CD14-positive monocyte (primary cell): ENCODE measurements around the gene MRGPRD. TPM values are rescaled to one million over a fixed set of nuclear protein-coding genes. Genes with fewer than 3 reads are reported as not detected.

Experiments
- DNase-seq, 3 donors: peaks; one replicate each; pipeline ENCODE4 v3.0.0-alpha.2; 2011 to 2022
- H2AFZ ChIP-seq: 2 replicates; pipeline ENCODE4 v1.6.0; 2012; ENCODE audit warnings: mild to moderate bottlenecking, low read depth, low read length, inconsistent platforms; ENCODE audit not compliant: insufficient read depth, poor library complexity, severe bottlenecking
- H3K27ac ChIP-seq, 2 donors: 1 replicate in 1 of 2; 2 replicates in 1 of 2; pipeline ENCODE4 v1.5.1; 2012 to 2013; ENCODE audit warnings: low read length in 2 of 2, control low read depth in 1 of 2, inconsistent platforms in 1 of 2, low read depth in 1 of 2, mild to moderate bottlenecking in 1 of 2
- H3K27me3 ChIP-seq, 2 donors: one replicate each; pipeline versions ENCODE4 v1.6.0 to v1.6.1; 2011 to 2013; ENCODE audit warnings: low read length in 2 of 2; ENCODE audit not compliant: control insufficient read depth in 2 of 2, insufficient read depth in 2 of 2
- H3K36me3 ChIP-seq, 2 donors: replicated peaks in 1 of 2; 1 replicate in 1 of 2; 2 replicates in 1 of 2; pipeline versions ENCODE4 v1.5.1 to v1.6.1; 2012 to 2013; ENCODE audit warnings: low read length in 2 of 2, control low read depth in 1 of 2, inconsistent platforms in 1 of 2, mild to moderate bottlenecking in 1 of 2; ENCODE audit not compliant: insufficient read depth in 2 of 2, control insufficient read depth in 1 of 2
- H3K4me1 ChIP-seq, 2 donors: 1 replicate in 1 of 2; 2 replicates in 1 of 2; pipeline versions ENCODE4 v1.5.1 to v1.6.1; 2012 to 2013; ENCODE audit warnings: low read length in 2 of 2, control low read depth in 1 of 2, inconsistent platforms in 1 of 2, mild to moderate bottlenecking in 1 of 2, moderate library complexity in 1 of 2; ENCODE audit not compliant: insufficient read depth in 2 of 2, control insufficient read depth in 1 of 2
- H3K4me2 ChIP-seq: replicated peaks from 2 replicates; pipeline ENCODE3; 2012; ENCODE audit warnings: low read length, moderate library complexity, mild to moderate bottlenecking; ENCODE audit not compliant: poor library complexity, severe bottlenecking; ENCODE audit errors: extremely low read depth
- H3K4me3 ChIP-seq, 3 experiments: fragments of 200-600 bp in 1 of 3; sonication (generic) in 1 of 3; replicated peaks in 1 of 3; 1 replicate in 2 of 3; 2 replicates in 1 of 3; pipeline ENCODE4 v1.5.1; 2011 to 2013; ENCODE audit warnings: low read length in 3 of 3, mild to moderate bottlenecking in 3 of 3, control low read depth in 2 of 3, low read depth in 2 of 3, inconsistent platforms in 1 of 3, moderate library complexity in 1 of 3
- H3K79me2 ChIP-seq: 2 replicates; pipeline ENCODE4 v1.6.0; 2012; ENCODE audit warnings: mild to moderate bottlenecking, control low read depth, inconsistent platforms, low read length, moderate library complexity; ENCODE audit not compliant: insufficient read depth
- H3K9ac ChIP-seq: 2 replicates; pipeline ENCODE4 v1.6.0; 2017; ENCODE audit warnings: low read length, mild to moderate bottlenecking; ENCODE audit not compliant: insufficient read depth, poor library complexity, severe bottlenecking
- H3K9me3 ChIP-seq, 2 donors: replicated peaks in 1 of 2; 1 replicate in 1 of 2; 2 replicates in 1 of 2; pipeline versions ENCODE4 v1.5.1 to v1.6.1; 2012 to 2013; ENCODE audit warnings: low read length in 2 of 2, control low read depth in 1 of 2; ENCODE audit not compliant: control insufficient read depth in 1 of 2, insufficient read depth in 1 of 2
- H4K20me1 ChIP-seq: 2 replicates; pipeline ENCODE4 v1.6.0; 2012; ENCODE audit warnings: mild to moderate bottlenecking, low read length, control low read depth, moderate library complexity; ENCODE audit not compliant: insufficient read depth
- H3K27ac Mint-ChIP-seq, 7 donors: one replicate each; pipeline ENCODE4 v1.8.0; 2020; ENCODE audit warnings: mild to moderate bottlenecking in 7 of 7, mixed read lengths in 7 of 7, moderate library complexity in 6 of 7, inconsistent platforms in 2 of 7
- H3K27me3 Mint-ChIP-seq, 3 donors: one replicate each; pipeline ENCODE4 v1.8.0; 2021 to 2022; ENCODE audit warnings: low read depth in 3 of 3, mild to moderate bottlenecking in 3 of 3, mixed read lengths in 3 of 3, moderate library complexity in 3 of 3, inconsistent platforms in 1 of 3
- H3K36me3 Mint-ChIP-seq, 2 donors: one replicate each; pipeline ENCODE4 v1.8.0; 2020; ENCODE audit warnings: mixed read lengths in 2 of 2, inconsistent platforms in 1 of 2, mild to moderate bottlenecking in 1 of 2
- H3K4me1 Mint-ChIP-seq: one replicate; pipeline ENCODE4 v1.8.0; 2020; ENCODE audit warnings: mild to moderate bottlenecking, mixed read lengths
- H3K4me3 Mint-ChIP-seq, 2 donors: one replicate each; pipeline ENCODE4 v1.8.0; 2020; ENCODE audit warnings: mild to moderate bottlenecking in 2 of 2, mixed read lengths in 2 of 2, moderate library complexity in 1 of 2
- H3K9me3 Mint-ChIP-seq, 7 donors: one replicate each; pipeline ENCODE4 v1.8.0; 2020 to 2022; ENCODE audit warnings: mixed read lengths in 7 of 7, mild to moderate bottlenecking in 6 of 7, moderate library complexity in 6 of 7, inconsistent platforms in 2 of 7
- WGBS: methylation state at CpG from one replicate; pipeline ENCODE4 v1.1.5; 2013; ENCODE audit warnings: missing lambda C conversion rate; ENCODE audit not compliant: insufficient coverage; 5-methylcytosine and 5-hydroxymethylcytosine counted together
- intact Hi-C, 2 donors: fragments of 100-400 bp; cut with micrococcal nuclease; formaldehyde crosslinking; loops; one replicate each; pipeline versions ENCODE4 v1.15.0 to v1.15.1; 2023
- polyA plus RNA-seq, 3 donors: library from polyadenylated mRNA; depleted of rRNA in 1 of 3; unstranded in 2 of 3; stranded (reverse) in 1 of 3; fragments of 300-500 nt in 2 of 3; fragments of >200 nt in 1 of 3; fragmentation: Illumina TruSeq in 2 of 3; gene quantifications; 1 replicate in 2 of 3; 2 replicates in 1 of 3; pipeline ENCODE4 v1.2.3, GENCODE V29; 2012 to 2021
- TF ChIP-seq, protein P1 (sequence below): fragments of 200-600 bp; IDR thresholded peaks from one replicate; pipeline ENCODE4 v1.8.0; 2022; ENCODE audit warnings: antibody characterized with exemption, mild to moderate bottlenecking

Gene MRGPRD
- polyA plus RNA-seq, 3 donors = not detected

DNA sequence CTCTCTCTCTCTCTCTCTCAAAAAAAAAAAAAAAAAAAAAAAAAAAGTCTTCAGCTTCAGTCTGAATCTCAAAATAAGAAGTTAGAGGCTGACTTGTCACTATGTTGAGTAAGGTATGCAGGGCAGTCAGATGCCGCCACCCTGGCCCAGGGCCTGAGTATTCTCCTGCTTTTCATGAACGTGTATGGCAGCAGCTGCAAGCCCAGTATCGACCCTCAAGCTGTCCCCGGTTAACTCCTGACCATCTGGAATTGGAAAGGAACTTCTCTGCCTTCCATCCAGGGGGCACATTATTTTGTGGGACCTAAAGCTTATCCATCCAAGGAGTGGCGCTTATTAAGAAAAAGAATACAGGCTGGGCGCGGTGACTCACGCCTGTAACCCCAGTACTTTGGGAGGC lies 11.4 kb downstream of the MRGPRD start:
- H3K27me3 Mint-ChIP-seq = peaks cover 7 to 12% (median 11%) of the 10 kb centered on the region in 3 donors
- Histone ChIP-seq H3K79me2 (no peaks in the 10 kb centered on the region), H3K4me1 (no peaks in the 10 kb centered on the region), H3K27me3 (peaks cover 0 to 8% of the 10 kb centered on the region in 2 donors), H3K9me3 (no peaks in the 10 kb centered on the region), H3K4me3 (no peak overlapping the region), H2AFZ (no peak overlapping the region), H3K36me3 (no peaks in the 10 kb centered on the region), H4K20me1 (no peaks in the 10 kb centered on the region), H3K27ac (no peak overlapping the region), H3K4me2 (no peak overlapping the region), H3K9ac (no peak overlapping the region)
- H3K4me3 Mint-ChIP-seq = no peak overlapping the region
- no peaks in the 10 kb centered on the region for H3K4me1 Mint-ChIP-seq
- WGBS = 73% methylated on average over 8 of the region's 8 CpGs
- intact Hi-C loops = no loop called here
- H3K9me3 Mint-ChIP-seq = peaks cover 0 to 1% (median 0%) of the 10 kb centered on the region in 7 donors
- TF ChIP-seq, protein P1, sequence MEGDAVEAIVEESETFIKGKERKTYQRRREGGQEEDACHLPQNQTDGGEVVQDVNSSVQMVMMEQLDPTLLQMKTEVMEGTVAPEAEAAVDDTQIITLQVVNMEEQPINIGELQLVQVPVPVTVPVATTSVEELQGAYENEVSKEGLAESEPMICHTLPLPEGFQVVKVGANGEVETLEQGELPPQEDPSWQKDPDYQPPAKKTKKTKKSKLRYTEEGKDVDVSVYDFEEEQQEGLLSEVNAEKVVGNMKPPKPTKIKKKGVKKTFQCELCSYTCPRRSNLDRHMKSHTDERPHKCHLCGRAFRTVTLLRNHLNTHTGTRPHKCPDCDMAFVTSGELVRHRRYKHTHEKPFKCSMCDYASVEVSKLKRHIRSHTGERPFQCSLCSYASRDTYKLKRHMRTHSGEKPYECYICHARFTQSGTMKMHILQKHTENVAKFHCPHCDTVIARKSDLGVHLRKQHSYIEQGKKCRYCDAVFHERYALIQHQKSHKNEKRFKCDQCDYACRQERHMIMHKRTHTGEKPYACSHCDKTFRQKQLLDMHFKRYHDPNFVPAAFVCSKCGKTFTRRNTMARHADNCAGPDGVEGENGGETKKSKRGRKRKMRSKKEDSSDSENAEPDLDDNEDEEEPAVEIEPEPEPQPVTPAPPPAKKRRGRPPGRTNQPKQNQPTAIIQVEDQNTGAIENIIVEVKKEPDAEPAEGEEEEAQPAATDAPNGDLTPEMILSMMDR = no peak
- H3K27ac Mint-ChIP-seq = no peak overlapping the region
- H3K36me3 Mint-ChIP-seq = no peaks in the 10 kb centered on the region
- no peak for DNase-seq

DNA sequence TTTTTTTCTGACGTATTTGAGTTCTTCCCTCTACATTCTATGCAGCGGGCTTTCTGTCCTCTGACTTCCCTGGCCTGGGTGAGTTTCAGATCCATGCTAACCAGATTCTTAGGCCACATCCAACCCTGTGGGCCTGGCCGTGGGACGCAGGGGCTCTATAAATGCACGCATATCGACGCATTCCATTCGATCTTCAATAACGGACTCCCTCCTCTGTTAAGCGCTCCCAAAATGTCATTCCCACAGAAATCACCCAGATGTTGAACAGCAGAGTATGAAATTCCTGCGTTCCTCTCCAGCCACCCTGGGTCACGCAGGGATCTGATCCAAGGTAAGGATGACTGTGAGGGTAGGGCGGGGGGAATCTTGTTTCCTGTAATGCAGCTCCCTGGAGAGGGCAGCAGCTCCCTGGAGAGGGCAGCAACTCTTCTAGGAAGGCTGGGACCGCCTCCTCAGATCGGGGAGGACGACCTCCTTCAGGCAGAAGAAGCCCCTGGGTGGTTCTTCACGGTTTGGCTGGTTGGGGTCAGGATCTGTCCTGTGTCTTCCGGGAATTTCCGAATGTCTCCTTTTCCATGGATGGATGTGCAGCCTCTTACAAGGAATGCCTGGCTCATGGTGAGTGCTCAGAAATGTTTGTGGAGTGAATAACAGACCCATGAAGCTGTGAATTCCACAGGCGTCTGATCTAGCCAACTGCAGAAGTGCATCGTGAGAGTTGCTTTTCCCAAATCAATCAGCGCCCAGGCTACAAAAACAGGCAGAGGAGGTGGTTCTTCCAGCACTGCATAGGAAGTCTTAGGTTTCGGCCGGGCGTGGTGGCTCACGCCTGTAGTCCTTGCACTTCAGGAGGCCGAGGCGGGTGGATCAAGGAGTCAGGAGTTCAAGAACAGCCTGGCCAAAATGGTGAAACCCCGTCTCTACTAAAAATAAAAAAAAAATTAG lies 12.2 kb downstream of the MRGPRD start:
- TF ChIP-seq, protein P1 = no peak
- Histone ChIP-seq H3K9me3 (no peaks in the 10 kb centered on the region), H3K27me3 (peaks cover 0 to 8% of the 10 kb centered on the region in 2 donors), H3K79me2 (no peaks in the 10 kb centered on the region), H2AFZ (no peak overlapping the region), H4K20me1 (no peaks in the 10 kb centered on the region), H3K4me3 (no peak overlapping the region), H3K36me3 (no peaks in the 10 kb centered on the region), H3K4me1 (no peaks in the 10 kb centered on the region), H3K4me2 (no peak overlapping the region), H3K9ac (no peak overlapping the region), H3K27ac (no peak overlapping the region)
- 92% methylated on average over 20 of the region's 29 CpGs for WGBS
- no peak overlapping the region for H3K4me3 Mint-ChIP-seq
- H3K36me3 Mint-ChIP-seq = no peaks in the 10 kb centered on the region
- no peak for DNase-seq
- H3K4me1 Mint-ChIP-seq = no peaks in the 10 kb centered on the region
- H3K27ac Mint-ChIP-seq = no peak overlapping the region
- H3K27me3 Mint-ChIP-seq = peaks cover 9 to 12% (median 9%) of the 10 kb centered on the region in 3 donors
- peaks cover 0 to 6% (median 2%) of the 10 kb centered on the region in 7 donors for H3K9me3 Mint-ChIP-seq
- intact Hi-C loops = no loop called here
